Motor neuron (in vitro differentiated cells): ENCODE measurements around the gene DHX30. TPM values are rescaled to one million over a fixed set of nuclear protein-coding genes. Genes with fewer than 3 reads are reported as not detected.

Experiments
- ATAC-seq, 8 experiments: fragments of 200-7000 bp; cut with Tn5 transposase; replicated peaks in 6 of 8; 2 replicates each; pipeline ENCODE4 v1.8.0; 2021; ENCODE audit warnings: mild to moderate bottlenecking in 8 of 8, moderate library complexity in 8 of 8
- H3K27ac ChIP-seq, 2 donors: fragments of 250-450 bp; sonication (Bioruptor Pico); 2 replicates each; pipeline ENCODE4 v1.9.0; 2021; ENCODE audit warnings: antibody characterized with exemption in 2 of 2, mild to moderate bottlenecking in 2 of 2, moderate library complexity in 1 of 2
- H3K4me1 ChIP-seq, 2 donors: fragments of 250-450 bp; sonication (Bioruptor Pico); replicated peaks in 1 of 2; 2 replicates each; pipeline ENCODE4 v1.6.1; 2021; ENCODE audit warnings: antibody characterized with exemption in 2 of 2, mild to moderate bottlenecking in 2 of 2, moderate library complexity in 1 of 2
- H3K4me3 ChIP-seq, 5 donors: fragments of 250-450 bp; sonication (Bioruptor Pico); 2 replicates each; pipeline ENCODE4 v1.9.0; 2021; ENCODE audit warnings: antibody characterized with exemption in 5 of 5, mild to moderate bottlenecking in 5 of 5, moderate library complexity in 4 of 5
- WGBS, 10 experiments: fragments of 450-650 bp; shearing (Covaris generic); methylation state at CpG; one replicate each; pipeline ENCODE4 v1.0.0; 2022; 5-methylcytosine and 5-hydroxymethylcytosine counted together
- in situ Hi-C, 9 experiments: fragments of 400-800 bp; cut with MboI; loops; one replicate each; pipeline ENCODE4 v1.15.0; 2021; ENCODE audit warnings: low sequenced_read_pairs in 9 of 9, low pct_unique_long_range_greater_than_20kb in 2 of 9; ENCODE audit not compliant: unreplicated experiment in 9 of 9
- total RNA-seq, 8 experiments: library from RNA; unstranded; fragments of 300-600 nt; gene quantifications; 2 replicates each; pipeline versions ENCODE4 v1.2.3 to v1.2.4, GENCODE V29; 2022

Gene DHX30
- total RNA-seq, 8 experiments from 2014 or later = 44.7 to 98.8 (median 56.8) TPM

DNA sequence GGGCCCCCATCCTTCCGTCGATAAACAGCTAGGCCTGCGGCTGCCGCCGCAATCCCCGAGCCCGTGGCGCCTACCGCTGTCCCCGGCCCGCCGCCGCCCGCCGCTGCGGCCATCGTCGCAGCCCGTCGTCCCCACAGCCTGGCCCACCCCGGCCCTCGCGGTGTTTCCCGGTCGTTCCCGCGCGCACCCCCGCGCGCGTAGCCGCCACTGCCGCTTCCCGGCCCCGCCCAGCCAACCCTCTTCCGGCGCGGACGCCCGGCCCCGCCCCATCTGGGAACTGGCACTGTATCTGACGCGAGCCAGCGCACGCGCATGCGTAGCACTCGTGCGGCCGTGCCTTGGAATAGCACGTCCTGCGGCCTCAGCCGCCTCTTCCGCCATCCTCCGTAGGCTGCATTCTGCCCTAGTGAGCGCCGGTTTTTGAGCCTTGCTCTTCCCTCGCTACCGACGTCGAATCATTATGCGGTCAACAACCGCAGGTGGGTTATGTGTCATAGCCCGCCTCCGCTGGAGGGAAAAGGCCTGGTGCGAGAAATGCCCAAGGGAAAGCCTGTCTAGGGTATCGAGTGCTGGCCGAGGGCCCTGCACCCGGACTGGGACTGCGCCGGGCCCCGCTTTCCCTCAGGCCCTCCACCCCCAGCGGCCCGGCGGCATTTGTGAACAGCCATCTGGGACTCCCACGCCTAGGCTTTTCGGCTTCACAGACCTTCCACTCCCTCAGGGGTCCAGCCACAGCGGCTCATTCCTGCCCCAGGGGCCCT is 21.1 kb upstream of the DHX30 start, which contains the start of gene SMARCC1:
SMARCC1 (minus strand) TSS at position 209 of the 761 bp plus-strand sequence; CDS start at position 113, 96 bp downstream.
- H3K27ac ChIP-seq = peak within 1 kb of the TSS; percentile 98 to 99
- H3K4me1 ChIP-seq = peaks cover 4 to 10% of the 10 kb centered on the region in 2 donors
- in situ Hi-C loops = loop anchor here in 6 of 9 experiments (10.0 to 25.0 kb wide), 3 partner anchors 245 to 270 kb away; partner anchors contain the start of gene ELP6 (in 3 of the 6)
- 0 to 2% (median 0%) methylated on average over 1 to 10 of the region's 79 CpGs; no CpG with 5 or more reads in 2 of the 10 experiments for WGBS, 10 experiments
- ATAC-seq = peak; percentile 87 to 95 (median 91)
- H3K4me3 ChIP-seq = peak within 1 kb of the TSS; percentile 70 to 95 (median 88)

DNA sequence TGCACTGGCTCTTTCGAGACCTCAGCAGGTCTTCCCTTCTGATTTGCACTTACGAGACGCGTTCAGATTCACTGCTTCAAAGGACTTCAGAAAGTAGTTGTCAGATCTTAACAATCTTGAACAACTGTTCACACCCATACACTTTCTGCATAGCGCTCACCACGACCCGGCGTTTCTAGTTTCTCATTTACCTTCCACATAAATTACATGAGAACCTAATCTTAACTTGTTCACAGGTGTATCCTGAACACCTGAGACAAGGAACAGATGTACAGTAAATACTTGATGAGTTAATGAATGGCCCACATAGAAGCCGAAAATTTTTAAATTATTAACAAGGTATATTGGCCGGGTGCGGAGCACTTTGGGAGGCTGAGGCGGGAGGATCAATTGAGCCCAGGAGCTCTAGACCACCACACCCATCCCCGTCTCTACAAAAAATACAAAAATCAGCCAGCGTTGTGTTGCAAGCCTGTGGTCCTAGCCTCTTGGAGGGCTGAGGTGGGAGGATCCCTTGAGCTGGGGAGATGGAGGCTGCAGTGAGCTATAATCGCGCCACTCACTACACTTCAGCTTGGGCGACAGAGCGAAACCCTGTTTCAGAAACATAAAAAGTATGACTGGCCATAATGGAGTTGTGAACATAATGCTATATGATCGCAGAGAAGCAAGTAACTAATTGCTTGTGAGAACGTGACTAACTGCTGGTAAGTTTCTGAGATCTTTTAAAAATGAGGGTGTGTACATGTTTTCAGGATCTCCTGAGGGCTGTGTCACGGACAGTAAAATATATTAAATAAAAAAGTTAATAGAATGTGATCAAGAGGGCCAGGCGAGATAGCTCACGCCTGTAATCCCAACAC is 20.3 kb upstream of the DHX30 start:
- Histone ChIP-seq H3K4me1 (peaks cover 4 to 10% of the 10 kb centered on the region in 2 donors), H3K4me3 (peak overlapping the region; percentile 70 to 95 (median 88)), H3K27ac (peak overlapping the region; percentile 94 to 98)
- no peak for ATAC-seq
- WGBS, 10 experiments = 0 to 100% (median 49%) methylated on average over 1 to 13 of the region's 23 CpGs; no CpG with 5 or more reads in 1 of the 10 experiments
- in situ Hi-C loops = loop anchor here in 6 of 9 experiments (10.0 to 25.0 kb wide), 3 partner anchors 245 to 270 kb away; partner anchors contain the start of gene ELP6 (in 3 of the 6)

GRCh38 chr3:47783673-47784072 is 19.3 kb upstream of the DHX30 start:
- Histone ChIP-seq H3K27ac (no peak overlapping the region), H3K4me1 (peaks cover 8 to 11% of the 10 kb centered on the region in 2 donors), H3K4me3 (no peak overlapping the region)
- in situ Hi-C loops = loop anchor here in 6 of 9 experiments (10.0 to 25.0 kb wide), 3 partner anchors 246 to 271 kb away; partner anchors contain the start of gene ELP6 (in 3 of the 6)
- no peak for ATAC-seq

GRCh38 chr3:47791193-47791855 is 11.6 kb upstream of the DHX30 start:
- no peak overlapping the region for H3K27ac ChIP-seq
- in situ Hi-C loops = loop anchor here in 7 of 9 experiments (10.0 to 25.0 kb wide), 4 partner anchors 254 to 279 kb away; partner anchors contain the start of gene ELP6 (in 4 of the 7)
- 17 to 96% (median 92%) methylated on average over 2 to 13 of the region's 16 CpGs for WGBS, 10 experiments

DNA sequence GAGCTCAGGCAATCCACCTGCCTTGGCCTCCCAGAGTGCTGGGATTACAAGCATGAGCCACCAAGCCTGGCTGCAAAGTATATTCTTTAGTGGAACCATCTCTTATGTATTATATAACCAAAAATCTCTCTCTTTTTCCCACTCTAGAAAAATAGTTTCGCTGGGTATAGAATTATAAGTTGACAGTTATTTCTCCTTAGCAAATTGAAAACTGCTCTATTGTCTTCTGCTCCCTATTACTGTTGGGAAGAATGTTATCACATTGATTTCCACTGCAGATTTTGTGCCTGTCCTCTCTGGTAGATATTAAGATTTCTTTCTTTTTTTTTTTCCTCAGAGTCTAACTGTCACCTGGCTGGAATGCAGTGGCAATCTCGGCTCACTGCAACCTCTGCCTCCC is 10.2 kb upstream of the DHX30 start:
- Histone ChIP-seq H3K27ac (no peak overlapping the region), H3K4me3 (no peak overlapping the region), H3K4me1 (peaks cover 3 to 6% of the 10 kb centered on the region in 2 donors)
- WGBS, 10 experiments = 83 to 100% (median 89%) methylated on average over 1 to 2 of the region's 2 CpGs; no CpG with 5 or more reads in 3 of the 10 experiments
- no peak for ATAC-seq
- in situ Hi-C loops = loop anchor here in 7 of 9 experiments (10.0 to 25.0 kb wide), 4 partner anchors 255 to 280 kb away; partner anchors contain the start of gene ELP6 (in 4 of the 7)

More at GRCh38 chr3:47791193-47791855, 11.6 kb upstream of the DHX30 start:
- no peak overlapping the region for H3K4me3 ChIP-seq
- no peak for ATAC-seq
- H3K4me1 ChIP-seq = peaks cover 3 to 6% of the 10 kb centered on the region in 2 donors

GRCh38 chr3:47794544-47794943 is 8.4 kb upstream of the DHX30 start:
- ATAC-seq = no peak
- 64 to 100% (median 77%) methylated on average over 1 to 3 of the region's 4 CpGs; no CpG with 5 or more reads in 2 of the 10 experiments for WGBS, 10 experiments
- in situ Hi-C loops = loop anchor here in 7 of 9 experiments (10.0 to 25.0 kb wide), 4 partner anchors 257 to 282 kb away; partner anchors contain the start of gene ELP6 (in 4 of the 7)
- Histone ChIP-seq H3K4me1 (no peaks in the 10 kb centered on the region), H3K27ac (no peak overlapping the region), H3K4me3 (no peak overlapping the region)

GRCh38 chr3:47799733-47800132 is 3.2 kb upstream of the DHX30 start:
- ATAC-seq = no peak
- Histone ChIP-seq H3K4me3 (no peak overlapping the region), H3K4me1 (peaks cover 8 to 14% of the 10 kb centered on the region in 2 donors), H3K27ac (no peak overlapping the region)
- in situ Hi-C loops = loop anchor here in 7 of 9 experiments (10.0 to 25.0 kb wide), 4 partner anchors 262 to 287 kb away; partner anchors contain the start of gene ELP6 (in 4 of the 7)
- 40 to 100% (median 83%) methylated on average over 1 to 3 of the region's 4 CpGs; no CpG with 5 or more reads in 1 of the 10 experiments for WGBS, 10 experiments

DNA sequence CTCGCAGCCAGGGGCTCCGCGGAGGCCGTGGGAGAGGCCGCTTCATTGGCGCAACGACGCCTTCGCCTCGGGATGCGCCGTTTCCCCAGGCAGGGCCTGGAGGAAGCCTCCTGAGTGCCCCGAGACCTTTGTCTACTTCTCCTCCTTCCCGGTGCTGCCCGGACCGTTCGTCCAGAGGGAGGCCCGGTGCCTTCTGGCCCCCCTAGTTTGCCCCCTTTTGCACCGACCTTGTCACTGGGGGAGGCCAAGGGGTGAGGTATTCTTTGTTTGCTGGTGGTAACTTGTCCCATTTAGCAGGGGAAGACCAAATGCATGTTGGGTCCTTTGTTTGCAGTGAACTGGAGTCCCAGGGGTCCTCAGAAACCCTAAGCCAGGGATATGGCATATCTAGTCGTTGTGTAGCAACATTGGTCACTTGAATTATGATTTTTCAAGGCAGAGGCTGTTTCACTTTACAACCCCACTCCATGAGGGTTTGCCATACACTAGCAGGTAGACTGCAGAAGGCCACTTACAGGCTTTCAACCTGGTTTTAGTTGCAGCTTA is 615 bp downstream of the DHX30 start:
- Histone ChIP-seq H3K4me1 (peaks cover 8 to 14% of the 10 kb centered on the region in 2 donors), H3K4me3 (peak overlapping the region; percentile 60 to 99 (median 97)), H3K27ac (peak overlapping the region; percentile 96)
- ATAC-seq = no peak
- in situ Hi-C loops = no loop called here
- 0 to 17% (median 0%) methylated on average over 1 to 3 of the region's 20 CpGs; no CpG with 5 or more reads in 4 of the 10 experiments for WGBS, 10 experiments

DNA sequence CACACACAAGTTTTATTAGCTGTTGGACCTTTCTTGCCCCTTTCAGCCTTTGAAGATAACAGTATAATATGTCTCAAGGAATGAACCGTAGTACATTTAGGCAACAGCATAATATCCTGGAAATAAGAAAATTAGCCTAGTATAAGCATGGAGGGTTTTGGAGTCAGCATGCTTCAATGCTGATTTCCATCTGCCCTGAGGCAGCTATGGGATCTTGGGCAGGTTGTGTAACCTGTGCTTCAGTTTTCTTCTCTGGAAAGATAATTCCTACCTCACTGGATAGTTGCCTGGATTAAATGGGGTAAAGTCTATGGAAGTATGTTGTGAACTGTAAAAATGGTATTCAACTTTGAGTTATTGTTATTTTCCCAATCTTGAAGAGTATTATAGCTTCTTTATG is 1.6 kb downstream of the DHX30 start:
- in situ Hi-C loops = no loop called here
- Histone ChIP-seq H3K4me1 (peaks cover 8 to 14% of the 10 kb centered on the region in 2 donors), H3K27ac (no peak overlapping the region), H3K4me3 (no peak overlapping the region)
- 100% methylated on average over 1 of the region's 1 CpG; no CpG with 5 or more reads in 3 of the 10 experiments for whole genome bisulfite sequencing, 10 experiments
- no peak for ATAC-seq

DNA sequence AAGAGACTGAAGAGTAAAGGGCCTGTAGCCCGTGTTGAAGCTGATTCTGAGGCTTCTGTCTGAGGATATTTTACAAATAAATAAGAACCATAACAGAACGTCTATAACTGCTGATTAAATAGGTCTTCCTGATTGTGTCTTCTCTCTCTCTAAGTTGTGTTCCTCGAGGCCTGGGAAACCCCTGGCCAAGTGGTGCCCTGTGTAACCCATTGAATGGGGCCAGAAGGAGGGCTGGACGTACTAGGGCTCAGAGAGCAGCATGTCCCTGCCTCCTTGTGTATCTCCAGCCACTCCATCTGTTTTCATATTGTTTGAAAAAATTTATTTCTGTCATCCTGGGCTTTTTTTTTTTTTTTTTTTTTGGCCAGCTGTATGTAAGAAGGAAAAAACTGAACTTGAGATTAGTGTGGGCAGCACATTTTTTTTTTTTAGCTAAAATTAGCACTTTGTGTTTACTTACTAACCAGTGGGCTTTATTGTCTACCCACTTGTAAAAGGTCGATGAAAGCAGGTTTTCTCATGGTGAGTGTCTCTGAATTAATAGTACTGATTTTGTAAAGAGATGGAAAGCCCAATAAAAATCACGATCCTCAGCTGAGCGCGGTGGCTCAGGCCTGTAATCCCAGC is 10.7 kb downstream of the DHX30 start:
- no peak for ATAC-seq
- 50 to 100% (median 71%) methylated on average over 1 to 7 of the region's 8 CpGs for WGBS, 10 experiments
- no peak overlapping the region for H3K27ac ChIP-seq
- no peaks in the 10 kb centered on the region for H3K4me1 ChIP-seq
- in situ Hi-C loops = no loop called here
- H3K4me3 ChIP-seq = no peak overlapping the region

GRCh38 chr3:47817609-47818008 is 14.7 kb downstream of the DHX30 start:
- Histone ChIP-seq H3K4me1 (no peaks in the 10 kb centered on the region), H3K27ac (no peak overlapping the region)

More at GRCh38 chr3:47817609-47818008, 14.7 kb downstream of the DHX30 start:
- 76 to 100% (median 89%) methylated on average over 1 to 6 of the region's 7 CpGs; no CpG with 5 or more reads in 3 of the 10 experiments for WGBS, 10 experiments
- no peak overlapping the region for H3K4me3 ChIP-seq
- in situ Hi-C loops = no loop called here
- ATAC-seq = no peak
